Breast epithelium (tissue), 4 donors: Measurements from ENCODE around the gene NUDT14. TPM values are rescaled to one million over a fixed set of nuclear protein-coding genes. Genes with fewer than 3 reads are reported as not detected.
A peak's percentile ranks its signal among the peaks of the same experiment; 100 is the strongest.

Experiments
- DNase-seq, 2 donors: peaks; one replicate each; pipeline ENCODE4 v3.0.0-alpha.2; 2019; ENCODE audit warnings: low spot score in 2 of 2
- H3K27ac ChIP-seq, 2 donors: fragments of 200-600 bp; sonication (generic) in 1 of 2; one replicate each; pipeline ENCODE4 v1.5.1; 2016 to 2019; ENCODE audit warnings: mild to moderate bottlenecking in 1 of 2
- H3K27me3 ChIP-seq, 2 donors: fragments of 200-600 bp; sonication (generic) in 1 of 2; one replicate each; pipeline versions ENCODE4 v1.5.1 to v1.6.0; 2017 to 2019; ENCODE audit warnings: control low read depth in 1 of 2, mild to moderate bottlenecking in 1 of 2
- H3K36me3 ChIP-seq: fragments of 200-600 bp; one replicate; pipeline ENCODE4 v1.5.1; 2019
- H3K4me1 ChIP-seq, 2 donors: fragments of 200-600 bp; sonication (generic); one replicate each; pipeline ENCODE4 v1.5.1; 2016 to 2019; ENCODE audit warnings: control low read depth in 1 of 2
- H3K4me3 ChIP-seq, 3 donors: fragments of 200-600 bp; sonication (generic); 1 replicate in 2 of 3; 2 replicates in 1 of 3; pipeline ENCODE4 v1.5.1; 2016 to 2019; ENCODE audit warnings: mild to moderate bottlenecking in 3 of 3, moderate library complexity in 2 of 3
- H3K9me3 ChIP-seq, 2 donors: fragments of 200-600 bp; sonication (generic) in 1 of 2; one replicate each; pipeline ENCODE4 v1.5.1; 2016 to 2019; ENCODE audit warnings: control low read depth in 1 of 2
- CTCF ChIP-seq, 3 donors: fragments of 450-650 bp; IDR thresholded peaks; one replicate each; pipeline ENCODE4 v1.5.1; 2016 to 2017; ENCODE audit warnings: antibody characterized with exemption in 3 of 3, mild to moderate bottlenecking in 3 of 3, moderate library complexity in 3 of 3
- POLR2A ChIP-seq: fragments of 450-650 bp; IDR thresholded peaks from one replicate; pipeline ENCODE4 v1.6.1; 2016; ENCODE audit warnings: antibody characterized with exemption, mild to moderate bottlenecking, moderate library complexity
- POLR2AphosphoS5 ChIP-seq, 3 donors: sonication (generic); formaldehyde crosslinking; IDR thresholded peaks; one replicate each; pipeline ENCODE4 v1.6.1; 2017; ENCODE audit warnings: antibody characterized with exemption in 3 of 3
- intact Hi-C: fragments of 100-400 bp; cut with DNase I; formaldehyde crosslinking; loops from one replicate; pipeline ENCODE4 v1.15.1; 2023; ENCODE audit warnings: low total_unique reads
- total RNA-seq, 3 donors: library from RNA; depleted of rRNA; stranded (reverse); fragments of >200 nt; gene quantifications; one replicate each; pipeline ENCODE4 v1.1.0, GENCODE V29; 2016

Gene NUDT14
- total RNA-seq, 3 donors from 2014 or later = 13.6 to 14.9 (median 14.1) TPM

GRCh38 chr14:105153739-105154475 is 27.2 kb downstream of the NUDT14 start:
- no peaks in the 10 kb centered on the region for H3K9me3 ChIP-seq
- no peaks in the 10 kb centered on the region for H3K4me1 ChIP-seq
- intact Hi-C loops = no loop called here
- DNase-seq = no peak
- no peaks in the 10 kb centered on the region for H3K36me3 ChIP-seq
- TF ChIP-seq POLR2AphosphoS5 (IDR thresholded peaks at IDR 0.05) (no peak), POLR2A (no peak), CTCF (IDR thresholded peaks at IDR 0.05) (no peak)
- H3K4me3 ChIP-seq = no peak overlapping the region
- H3K27ac ChIP-seq = peak overlapping the region in 1 of 2 donors; percentile 63
- no peaks in the 10 kb centered on the region for H3K27me3 ChIP-seq

GRCh38 chr14:105153331-105153731 is 27.8 kb downstream of the NUDT14 start:
- Histone ChIP-seq H3K27ac (peak overlapping the region in 1 of 2 donors; percentile 63), H3K4me3 (no peak overlapping the region), H3K4me1 (no peaks in the 10 kb centered on the region), H3K27me3 (no peaks in the 10 kb centered on the region), H3K9me3 (no peaks in the 10 kb centered on the region), H3K36me3 (no peaks in the 10 kb centered on the region)
- no peak for DNase-seq
- TF ChIP-seq POLR2AphosphoS5 (IDR thresholded peaks at IDR 0.05) (no peak), CTCF (IDR thresholded peaks at IDR 0.05) (no peak)
- intact Hi-C loops = no loop called here

DNA sequence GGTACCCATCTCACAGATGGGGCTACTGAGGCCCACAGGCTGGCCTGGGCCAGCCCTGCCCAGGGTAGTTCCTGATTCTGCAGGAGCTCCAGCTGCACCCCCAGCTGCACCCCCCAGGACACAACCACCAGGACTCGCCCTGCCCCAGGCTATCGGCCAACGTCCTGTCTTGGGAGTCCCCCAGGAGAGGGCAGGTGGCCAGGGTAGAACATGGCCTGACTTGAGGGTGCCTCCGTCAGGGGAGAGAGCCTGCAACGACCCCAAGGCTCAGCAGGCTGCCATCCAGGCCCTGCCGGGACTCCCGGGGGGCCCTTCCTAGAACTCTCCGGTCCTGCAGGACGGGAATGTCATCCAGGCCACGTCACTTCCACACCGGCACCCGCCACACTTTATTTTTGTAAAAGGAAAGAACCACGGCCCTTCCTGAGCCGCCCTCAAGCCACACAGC is 28.3 kb downstream of the NUDT14 start:
- intact Hi-C loops = no loop called here
- H3K27me3 ChIP-seq = no peaks in the 10 kb centered on the region
- TF ChIP-seq POLR2A (no peak), CTCF (IDR thresholded peaks at IDR 0.05) (no peak), POLR2AphosphoS5 (IDR thresholded peaks at IDR 0.05) (no peak)
- H3K4me3 ChIP-seq = no peak overlapping the region
- DNase-seq = no peak
- H3K9me3 ChIP-seq = no peaks in the 10 kb centered on the region
- no peaks in the 10 kb centered on the region for H3K4me1 ChIP-seq
- peak overlapping the region in 1 of 2 donors; percentile 63 for H3K27ac ChIP-seq
- H3K36me3 ChIP-seq = no peaks in the 10 kb centered on the region

DNA sequence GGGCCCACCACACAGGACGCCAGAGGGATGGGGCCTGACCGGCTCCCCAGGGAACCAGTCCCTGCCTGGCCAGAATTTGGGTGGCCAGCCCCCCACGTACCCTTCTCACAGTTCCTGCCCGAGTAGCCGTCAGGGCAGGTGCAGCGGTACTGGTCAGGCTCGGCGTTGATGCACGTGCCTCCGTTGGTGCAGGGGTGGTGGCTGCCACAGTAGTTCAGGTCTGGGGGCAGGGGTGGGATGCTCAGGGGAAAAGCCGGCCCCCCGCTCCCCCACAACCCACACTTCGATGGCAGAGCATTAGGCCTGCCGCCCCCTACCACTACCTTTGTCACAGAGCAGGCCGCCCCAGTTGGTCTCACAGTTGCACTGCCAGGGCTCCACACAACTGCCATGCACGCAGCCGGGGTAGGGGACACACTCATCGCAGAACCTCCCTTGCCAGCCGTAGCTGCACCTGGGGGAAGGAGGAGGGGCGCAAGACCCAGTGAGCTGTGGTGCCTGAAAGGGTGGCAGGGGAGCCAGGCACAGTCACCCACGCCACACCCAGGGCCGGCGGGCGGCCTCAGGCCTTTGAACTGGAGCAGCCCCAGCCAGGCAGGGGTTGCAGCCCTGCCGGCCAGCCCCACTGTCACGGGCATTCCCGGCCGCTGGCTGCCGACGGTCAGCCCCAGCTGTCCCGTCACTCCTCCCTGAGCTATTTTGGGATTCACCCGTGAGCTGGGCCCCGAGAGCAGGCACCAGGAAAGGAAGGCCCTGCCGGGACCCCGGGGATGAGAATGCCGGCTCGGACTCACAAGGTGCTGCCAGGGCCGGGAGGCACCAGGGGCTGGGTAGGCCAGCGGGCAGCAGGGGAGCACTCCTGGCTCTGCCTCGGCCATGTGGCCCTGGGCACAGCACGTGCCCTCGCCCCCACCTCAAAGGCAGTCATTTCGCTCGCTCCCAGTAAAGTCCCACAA is 29.0 kb downstream of the NUDT14 start:
- H3K4me1 ChIP-seq = no peaks in the 10 kb centered on the region
- no peak overlapping the region for H3K4me3 ChIP-seq
- TF ChIP-seq POLR2A = no peak
- TF ChIP-seq POLR2AphosphoS5 (IDR thresholded peaks at IDR 0.05) = no peak
- no peak for TF ChIP-seq CTCF (IDR thresholded peaks at IDR 0.05)
- H3K9me3 ChIP-seq = no peaks in the 10 kb centered on the region
- peak overlapping the region in 1 of 2 donors; percentile 63 for H3K27ac ChIP-seq
- DNase-seq = no peak
- H3K27me3 ChIP-seq = no peaks in the 10 kb centered on the region
- intact Hi-C loops = no loop called here
- no peaks in the 10 kb centered on the region for H3K36me3 ChIP-seq
